ENCODE measurements around the gene SND1. TPM values are rescaled to one million over a fixed set of nuclear protein-coding genes. Genes with fewer than 3 reads are reported as not detected.
A peak's percentile ranks its signal among the peaks of the same experiment; 100 is the strongest.

The SND1 gene
- polyA plus RNA-seq, 3 donors: 46.5 to 97.3 (median 79.8) TPM

DNA sequence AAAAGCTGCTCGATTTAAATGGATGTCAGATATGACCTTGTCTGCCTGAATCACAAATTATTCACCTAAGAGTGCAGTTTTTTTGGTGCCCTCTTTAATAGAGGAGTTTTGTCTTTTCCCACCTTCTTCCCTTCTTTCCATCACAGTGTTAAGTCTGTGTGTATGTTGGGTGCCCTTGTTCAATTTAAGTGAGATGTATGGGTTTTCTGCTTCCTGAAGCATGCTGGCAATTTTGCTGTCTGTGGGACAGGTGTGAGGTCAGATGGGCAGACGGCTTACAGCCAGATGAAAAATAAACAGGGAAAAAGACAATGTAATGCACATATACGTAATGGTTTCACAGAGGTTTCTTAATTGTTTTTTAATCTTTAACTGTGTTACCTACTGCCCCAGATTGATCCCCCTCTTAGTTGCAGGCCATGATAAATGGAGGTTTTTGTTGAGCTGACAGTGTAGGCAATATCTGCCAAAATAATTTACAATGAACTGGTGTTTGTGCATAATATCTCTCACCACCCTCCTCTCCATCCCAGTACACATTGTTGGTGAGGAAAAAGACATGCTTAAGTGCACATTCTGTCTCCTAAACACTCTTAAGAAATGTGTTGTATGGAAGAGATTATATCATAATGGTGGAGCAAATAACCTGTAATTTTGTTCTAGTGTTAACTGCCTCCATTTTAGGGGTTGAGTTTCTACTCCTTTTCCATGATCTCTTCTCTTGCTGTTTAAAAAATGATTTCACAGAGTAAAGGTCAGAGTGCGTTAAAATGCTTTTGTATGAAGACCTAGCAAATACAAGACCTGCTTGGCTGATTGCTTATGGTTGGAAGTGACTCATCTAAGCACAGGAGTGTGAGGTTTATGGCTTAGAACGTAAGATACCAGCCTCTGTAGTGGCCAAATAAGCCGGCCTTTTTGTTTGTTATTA, 255.4 kb downstream of the SND1 start:
- Mint-ChIP-seq H3K4me3 (no peak overlapping the region), H3K4me1 (peaks cover 6% of the 10 kb centered on the region), H3K27me3 (ENCODE audit: low read depth in 3 of 3) (no peaks in the 10 kb centered on the region), H3K9me3 (no peaks in the 10 kb centered on the region), H3K36me3 (peaks cover 33 to 49% of the 10 kb centered on the region in 2 donors), H3K27ac (peak overlapping the region in 1 of 7 donors; percentile 11)
- H4K20me1 ChIP-seq (ENCODE audit: insufficient read depth, low read length): peaks cover 23% of the 10 kb centered on the region
- no peak overlapping the region for H3K27ac ChIP-seq (ENCODE audit: low read depth in 1 of 2, low read length in 2 of 2)
- 89% methylated on average over 3 of the region's 6 CpGs for WGBS (ENCODE audit: insufficient coverage)
- TF ChIP-seq, protein P1, sequence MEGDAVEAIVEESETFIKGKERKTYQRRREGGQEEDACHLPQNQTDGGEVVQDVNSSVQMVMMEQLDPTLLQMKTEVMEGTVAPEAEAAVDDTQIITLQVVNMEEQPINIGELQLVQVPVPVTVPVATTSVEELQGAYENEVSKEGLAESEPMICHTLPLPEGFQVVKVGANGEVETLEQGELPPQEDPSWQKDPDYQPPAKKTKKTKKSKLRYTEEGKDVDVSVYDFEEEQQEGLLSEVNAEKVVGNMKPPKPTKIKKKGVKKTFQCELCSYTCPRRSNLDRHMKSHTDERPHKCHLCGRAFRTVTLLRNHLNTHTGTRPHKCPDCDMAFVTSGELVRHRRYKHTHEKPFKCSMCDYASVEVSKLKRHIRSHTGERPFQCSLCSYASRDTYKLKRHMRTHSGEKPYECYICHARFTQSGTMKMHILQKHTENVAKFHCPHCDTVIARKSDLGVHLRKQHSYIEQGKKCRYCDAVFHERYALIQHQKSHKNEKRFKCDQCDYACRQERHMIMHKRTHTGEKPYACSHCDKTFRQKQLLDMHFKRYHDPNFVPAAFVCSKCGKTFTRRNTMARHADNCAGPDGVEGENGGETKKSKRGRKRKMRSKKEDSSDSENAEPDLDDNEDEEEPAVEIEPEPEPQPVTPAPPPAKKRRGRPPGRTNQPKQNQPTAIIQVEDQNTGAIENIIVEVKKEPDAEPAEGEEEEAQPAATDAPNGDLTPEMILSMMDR (IDR thresholded peaks at IDR 0.05): no peak
- H3K9me3 ChIP-seq (replicated peaks in 1 of 2; ENCODE audit: control insufficient read depth in 1 of 2, insufficient read depth in 1 of 2, low read length in 2 of 2): no peaks in the 10 kb centered on the region
- no peak overlapping the region for H2AFZ ChIP-seq (ENCODE audit: insufficient read depth, low read depth, low read length, poor library complexity, severe bottlenecking)
- H3K36me3 ChIP-seq (replicated peaks in 1 of 2; ENCODE audit: control insufficient read depth in 1 of 2, insufficient read depth in 2 of 2, low read length in 2 of 2): peaks cover 24 to 64% of the 10 kb centered on the region in 2 donors
- H3K27me3 ChIP-seq (ENCODE audit: control insufficient read depth in 2 of 2, insufficient read depth in 2 of 2, low read length in 2 of 2): no peaks in the 10 kb centered on the region
- no peak overlapping the region for H3K4me3 ChIP-seq (replicated peaks in 1 of 3; ENCODE audit: low read depth in 2 of 3, low read length in 3 of 3)
- H3K4me2 ChIP-seq (replicated peaks; ENCODE audit: extremely low read depth, low read length, poor library complexity, severe bottlenecking): no peak overlapping the region
- no peak for DNase-seq
- H3K4me1 ChIP-seq (ENCODE audit: control insufficient read depth in 1 of 2, insufficient read depth in 2 of 2, low read length in 2 of 2): no peaks in the 10 kb centered on the region
- intact Hi-C loops (cut with micrococcal nuclease): no loop called here
- no peak overlapping the region for H3K9ac ChIP-seq (ENCODE audit: insufficient read depth, low read length, poor library complexity, severe bottlenecking)
- peaks cover 14% of the 10 kb centered on the region for H3K79me2 ChIP-seq (ENCODE audit: insufficient read depth, low read length)

DNA sequence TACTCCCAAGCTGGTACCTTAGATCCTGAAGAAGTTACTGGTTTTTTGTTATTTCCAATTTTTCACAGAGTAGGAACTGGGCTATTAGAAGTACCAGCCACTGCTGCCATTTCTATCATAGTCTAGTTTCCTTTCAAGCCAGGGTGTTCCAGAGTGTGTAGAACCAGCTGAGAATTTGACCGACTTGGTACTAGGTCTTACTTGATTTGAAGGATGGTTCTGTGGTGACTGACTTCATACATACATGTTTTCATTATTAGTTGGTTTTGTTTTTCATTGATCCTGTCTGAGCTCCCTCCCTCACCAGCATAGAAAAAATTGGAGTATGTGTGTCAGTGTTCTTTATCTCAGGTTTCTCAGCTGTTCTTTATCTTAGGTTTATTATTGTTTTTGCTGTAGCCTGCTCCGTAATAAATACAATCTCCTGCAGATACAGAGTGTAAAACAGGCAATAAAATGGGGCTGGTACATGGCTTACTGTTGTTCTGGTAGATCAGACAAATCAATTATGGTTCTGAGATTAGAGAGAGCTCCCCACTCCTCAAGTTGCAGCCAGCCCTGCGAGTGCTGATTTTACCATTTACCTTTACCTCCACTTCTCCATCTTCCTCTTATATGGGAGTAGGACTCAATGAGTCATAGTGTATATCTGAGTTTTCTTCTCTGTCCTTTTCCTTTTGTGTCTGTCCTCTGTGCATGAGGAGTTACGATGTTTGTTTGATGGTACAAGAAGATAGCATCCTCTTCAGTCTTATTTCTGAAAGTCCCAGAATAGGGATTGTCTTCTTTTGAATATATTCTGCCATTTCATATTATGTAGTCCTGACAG, 256.6 kb downstream of the SND1 start:
- H3K27ac ChIP-seq (ENCODE audit: low read depth in 1 of 2, low read length in 2 of 2): no peak overlapping the region
- H4K20me1 ChIP-seq (ENCODE audit: insufficient read depth, low read length): peaks cover 24% of the 10 kb centered on the region
- H3K4me1 ChIP-seq (ENCODE audit: control insufficient read depth in 1 of 2, insufficient read depth in 2 of 2, low read length in 2 of 2): no peaks in the 10 kb centered on the region
- H3K9me3 Mint-ChIP-seq: no peaks in the 10 kb centered on the region
- no peak overlapping the region for H3K27ac Mint-ChIP-seq
- H2AFZ ChIP-seq (ENCODE audit: insufficient read depth, low read depth, low read length, poor library complexity, severe bottlenecking): no peak overlapping the region
- H3K4me3 ChIP-seq (replicated peaks in 1 of 3; ENCODE audit: low read depth in 2 of 3, low read length in 3 of 3): no peak overlapping the region
- TF ChIP-seq, protein P1 (IDR thresholded peaks at IDR 0.05): no peak
- no peaks in the 10 kb centered on the region for H3K27me3 ChIP-seq (ENCODE audit: control insufficient read depth in 2 of 2, insufficient read depth in 2 of 2, low read length in 2 of 2)
- no peaks in the 10 kb centered on the region for H3K27me3 Mint-ChIP-seq (ENCODE audit: low read depth in 3 of 3)
- H3K4me1 Mint-ChIP-seq: peaks cover 6% of the 10 kb centered on the region
- no CpG with 5 or more reads among the region's 4 CpGs for whole genome bisulfite sequencing (ENCODE audit: insufficient coverage)
- intact Hi-C loops (cut with micrococcal nuclease): no loop called here
- no peak for DNase-seq
- H3K79me2 ChIP-seq (ENCODE audit: insufficient read depth, low read length): peaks cover 6% of the 10 kb centered on the region
- H3K36me3 ChIP-seq (replicated peaks in 1 of 2; ENCODE audit: control insufficient read depth in 1 of 2, insufficient read depth in 2 of 2, low read length in 2 of 2): peaks cover 24 to 73% of the 10 kb centered on the region in 2 donors
- H3K4me2 ChIP-seq (replicated peaks; ENCODE audit: extremely low read depth, low read length, poor library complexity, severe bottlenecking): no peak overlapping the region
- no peaks in the 10 kb centered on the region for H3K9me3 ChIP-seq (replicated peaks in 1 of 2; ENCODE audit: control insufficient read depth in 1 of 2, insufficient read depth in 1 of 2, low read length in 2 of 2)
- H3K36me3 Mint-ChIP-seq: peaks cover 33 to 49% of the 10 kb centered on the region in 2 donors
- no peak overlapping the region for H3K9ac ChIP-seq (ENCODE audit: insufficient read depth, low read length, poor library complexity, severe bottlenecking)
- H3K4me3 Mint-ChIP-seq: no peak overlapping the region

All from CD14-positive monocyte (primary cell).